ENCODE data around the gene POT1.

POT1 gene

GRCh38 chr7:124801330-124801895, 128.2 kb downstream of the POT1 start:
- no peaks in the 10 kb centered on the region for H3K9me3 Mint-ChIP-seq
- DNase-seq, result no peak
- no peak overlapping the region for H3K27ac Mint-ChIP-seq
- no peaks in the 10 kb centered on the region for H3K36me3 Mint-ChIP-seq
- H3K4me1 Mint-ChIP-seq, result no peaks in the 10 kb centered on the region
- CTCF ChIA-PET, result no interaction called here
- no peaks in the 10 kb centered on the region for H3K27me3 Mint-ChIP-seq
- no peak overlapping the region for H3K4me3 Mint-ChIP-seq

- Mint-ChIP-seq H3K9me3 (no peaks in the 10 kb centered on the region), H3K4me3 (no peak overlapping the region), H3K27ac (no peak overlapping the region), H3K4me1 (no peaks in the 10 kb centered on the region), H3K27me3 (no peaks in the 10 kb centered on the region), H3K36me3 (no peaks in the 10 kb centered on the region)
- CTCF ChIA-PET, result no interaction called here
- no peak for DNase-seq
Measured at GRCh38 chr7:124800386-124800785, 129.2 kb downstream of the POT1 start.

- CTCF ChIA-PET, result no interaction called here
- DNase-seq, result no peak
- no peaks in the 10 kb centered on the region for H3K4me1 Mint-ChIP-seq
- H3K27ac Mint-ChIP-seq, result no peak overlapping the region
- no peak overlapping the region for H3K4me3 Mint-ChIP-seq
- H3K36me3 Mint-ChIP-seq, result no peaks in the 10 kb centered on the region
- H3K27me3 Mint-ChIP-seq, result no peaks in the 10 kb centered on the region
- H3K9me3 Mint-ChIP-seq, result no peaks in the 10 kb centered on the region
Measured at GRCh38 chr7:124799448-124799847, 130.2 kb downstream of the POT1 start.

GRCh38 chr7:124796771-124797170, 132.9 kb downstream of the POT1 start:
- H3K4me3 Mint-ChIP-seq, result no peak overlapping the region
- H3K27me3 Mint-ChIP-seq, result no peaks in the 10 kb centered on the region
- H3K27ac Mint-ChIP-seq, result no peak overlapping the region
- DNase-seq, result no peak
- H3K36me3 Mint-ChIP-seq, result no peaks in the 10 kb centered on the region
- H3K9me3 Mint-ChIP-seq, result no peaks in the 10 kb centered on the region
- no peaks in the 10 kb centered on the region for H3K4me1 Mint-ChIP-seq
- CTCF ChIA-PET, result no interaction called here

- Mint-ChIP-seq H3K4me1 (no peaks in the 10 kb centered on the region), H3K36me3 (no peaks in the 10 kb centered on the region), H3K27me3 (peaks cover 4% of the 10 kb centered on the region), H3K9me3 (no peaks in the 10 kb centered on the region), H3K27ac (no peak overlapping the region), H3K4me3 (no peak overlapping the region)
- DNase-seq, result no peak
- CTCF ChIA-PET, result interaction anchor here (1.1 kb wide), 1 partner anchor 10 kb away, joined by 3 read pairs; no protein-coding TSS in a partner anchor
Measured at GRCh38 chr7:124792696-124793095, 136.9 kb downstream of the POT1 start.

GRCh38 chr7:124792002-124792401, 137.6 kb downstream of the POT1 start:
- no peaks in the 10 kb centered on the region for H3K4me1 Mint-ChIP-seq
- no peaks in the 10 kb centered on the region for H3K9me3 Mint-ChIP-seq
- H3K27ac Mint-ChIP-seq, result no peak overlapping the region
- H3K36me3 Mint-ChIP-seq, result no peaks in the 10 kb centered on the region
- no peak overlapping the region for H3K4me3 Mint-ChIP-seq
- CTCF ChIA-PET, result interaction anchor here (1.1 kb wide), 1 partner anchor 9 kb away, joined by 3 read pairs; no protein-coding TSS in a partner anchor
- DNase-seq, result no peak
- H3K27me3 Mint-ChIP-seq, result peaks cover 4% of the 10 kb centered on the region

- no peaks in the 10 kb centered on the region for H3K9me3 Mint-ChIP-seq
- peaks cover 4% of the 10 kb centered on the region for H3K27me3 Mint-ChIP-seq
- H3K4me1 Mint-ChIP-seq, result no peaks in the 10 kb centered on the region
- no peaks in the 10 kb centered on the region for H3K36me3 Mint-ChIP-seq
- CTCF ChIA-PET, result interaction anchor here (1.1 kb wide), 1 partner anchor 9 kb away, joined by 3 read pairs; no protein-coding TSS in a partner anchor
- no peak for DNase-seq
- no peak overlapping the region for H3K27ac Mint-ChIP-seq
- H3K4me3 Mint-ChIP-seq, result no peak overlapping the region
Measured at GRCh38 chr7:124791426-124791825, 138.2 kb downstream of the POT1 start.

GRCh38 chr7:124790645-124791044, 139.0 kb downstream of the POT1 start:
- no peak overlapping the region for H3K27ac Mint-ChIP-seq
- DNase-seq, result no peak
- H3K9me3 Mint-ChIP-seq, result no peaks in the 10 kb centered on the region
- H3K27me3 Mint-ChIP-seq, result peaks cover 4% of the 10 kb centered on the region
- no peak overlapping the region for H3K4me3 Mint-ChIP-seq
- CTCF ChIA-PET, result no interaction called here
- H3K4me1 Mint-ChIP-seq, result no peaks in the 10 kb centered on the region
- H3K36me3 Mint-ChIP-seq, result no peaks in the 10 kb centered on the region

- Mint-ChIP-seq H3K4me3 (no peak overlapping the region), H3K27ac (no peak overlapping the region), H3K27me3 (peaks cover 4% of the 10 kb centered on the region), H3K4me1 (no peaks in the 10 kb centered on the region), H3K36me3 (no peaks in the 10 kb centered on the region), H3K9me3 (no peaks in the 10 kb centered on the region)
- DNase-seq, result no peak
- CTCF ChIA-PET, result no interaction called here
Measured at GRCh38 chr7:124785994-124786393, 143.6 kb downstream of the POT1 start.

- CTCF ChIA-PET, result interaction anchor here (0.7 to 1.4 kb wide), 3 partner anchors 17 to 83 kb away, joined by 3 to 6 read pairs (median 4); no protein-coding TSS in a partner anchor
- no peaks in the 10 kb centered on the region for H3K9me3 Mint-ChIP-seq
Measured at GRCh38 chr7:124784879-124785818, 144.5 kb downstream of the POT1 start.

GRCh38 chr7:124783271-124783670, 146.4 kb downstream of the POT1 start:
- CTCF ChIA-PET, result no interaction called here

More at GRCh38 chr7:124784879-124785818, 144.5 kb downstream of the POT1 start:
- Mint-ChIP-seq H3K27me3 (no peaks in the 10 kb centered on the region), H3K4me3 (no peak overlapping the region), H3K36me3 (no peaks in the 10 kb centered on the region), H3K27ac (no peak overlapping the region), H3K4me1 (no peaks in the 10 kb centered on the region)
- DNase-seq, result no peak

GRCh38 chr7:124781907-124782734, 147.5 kb downstream of the POT1 start:
- Mint-ChIP-seq H3K4me3 (no peak overlapping the region), H3K27me3 (no peaks in the 10 kb centered on the region), H3K27ac (no peak overlapping the region), H3K36me3 (no peaks in the 10 kb centered on the region), H3K9me3 (no peaks in the 10 kb centered on the region), H3K4me1 (no peaks in the 10 kb centered on the region)
- no peak for DNase-seq
- CTCF ChIA-PET, result interaction anchor here (1.0 kb wide), 1 partner anchor 10 kb away, joined by 3 read pairs; no protein-coding TSS in a partner anchor

More at GRCh38 chr7:124783271-124783670, 146.4 kb downstream of the POT1 start:
- Mint-ChIP-seq H3K27me3 (no peaks in the 10 kb centered on the region), H3K36me3 (no peaks in the 10 kb centered on the region), H3K4me3 (no peak overlapping the region), H3K4me1 (no peaks in the 10 kb centered on the region), H3K9me3 (no peaks in the 10 kb centered on the region), H3K27ac (no peak overlapping the region)
- DNase-seq, result no peak

- no peaks in the 10 kb centered on the region for H3K4me1 Mint-ChIP-seq
Measured at GRCh38 chr7:124781418-124781817, 148.2 kb downstream of the POT1 start.

GRCh38 chr7:124780608-124781007, 149.0 kb downstream of the POT1 start:
- CTCF ChIA-PET, result no interaction called here
- Mint-ChIP-seq H3K27ac (no peak overlapping the region), H3K27me3 (no peaks in the 10 kb centered on the region), H3K36me3 (no peaks in the 10 kb centered on the region), H3K9me3 (no peaks in the 10 kb centered on the region), H3K4me3 (no peak overlapping the region), H3K4me1 (no peaks in the 10 kb centered on the region)
- DNase-seq, result no peak

More at GRCh38 chr7:124781418-124781817, 148.2 kb downstream of the POT1 start:
- H3K9me3 Mint-ChIP-seq, result no peaks in the 10 kb centered on the region
- H3K36me3 Mint-ChIP-seq, result no peaks in the 10 kb centered on the region
- CTCF ChIA-PET, result no interaction called here
- H3K27me3 Mint-ChIP-seq, result no peaks in the 10 kb centered on the region
- no peak for DNase-seq
- H3K27ac Mint-ChIP-seq, result no peak overlapping the region
- no peak overlapping the region for H3K4me3 Mint-ChIP-seq

Data from activated naive CD4-positive, alpha-beta T cell treated with anti-CD3 and anti-CD28 coated beads, Interleukin-2, amount 10 ng/mL, durations not matched to agents 7 days and 5 days (primary cell).